Measurements from ENCODE around the gene IQUB. TPM values are rescaled to one million over a fixed set of nuclear protein-coding genes. Genes with fewer than 3 reads are reported as not detected.

Gene IQUB
- total and polyA plus RNA-seq, 2 donors (not counting 1 experiment from before 2014, with no cell fraction given): 0.01 to 0.12 TPM

DNA sequence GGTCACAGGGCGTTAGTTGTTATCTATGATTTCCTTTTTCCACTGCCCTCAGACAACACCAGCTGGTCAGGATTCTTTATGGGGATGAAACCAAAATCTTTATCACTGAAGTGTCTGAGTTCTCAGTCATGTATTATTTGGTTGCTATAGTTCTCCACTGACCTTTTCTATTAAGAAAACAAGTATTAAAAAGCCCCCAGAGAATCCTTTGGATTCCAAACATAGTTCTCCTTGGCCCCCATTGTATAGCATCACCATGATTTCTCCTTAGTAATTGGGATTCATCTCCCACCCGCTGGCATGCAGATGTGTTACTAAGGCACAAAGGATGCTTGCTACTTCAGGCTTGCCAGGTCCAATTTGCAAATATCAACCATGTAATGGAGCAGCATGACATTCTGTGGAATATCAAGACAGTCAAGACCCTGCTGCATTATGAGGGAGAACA is 94.3 kb downstream of the IQUB start:
- no peak for TF ChIP-seq EZH2 (IDR thresholded peaks at IDR 0.05; ENCODE audit: borderline replicate concordance, insufficient read depth, low read depth, low read length, poor library complexity, severe bottlenecking)
- Histone ChIP-seq H2AFZ (ENCODE audit: insufficient read depth, low read depth, low read length, poor library complexity, severe bottlenecking) (no peak overlapping the region), H3K36me3 (replicated peaks in 1 of 2; ENCODE audit: control extremely low read depth in 1 of 2, control insufficient read depth in 1 of 2, extremely low read depth in 1 of 2, insufficient read depth in 2 of 2, low read length in 1 of 2) (no peaks in the 10 kb centered on the region), H3K9ac (ENCODE audit: low read length) (no peak overlapping the region), H3K27ac (ENCODE audit: low read length in 2 of 2) (no peak overlapping the region), H3K79me2 (ENCODE audit: control insufficient read depth, insufficient read depth, low read length) (no peaks in the 10 kb centered on the region), H3K4me2 (replicated peaks; ENCODE audit: low read depth, low read length, poor library complexity, severe bottlenecking) (no peak overlapping the region), H3K4me1 (ENCODE audit: control insufficient read depth in 2 of 2, insufficient read depth in 2 of 2, low read length in 2 of 2) (no peaks in the 10 kb centered on the region), H3K27me3 (replicated peaks in 1 of 4; ENCODE audit: control extremely low read depth in 1 of 4, control insufficient read depth in 3 of 4, insufficient read depth in 4 of 4, low read length in 3 of 4) (no peaks in the 10 kb centered on the region), H3K4me3 (ENCODE audit: control extremely low read depth in 1 of 5, extremely low read depth in 1 of 5, insufficient read depth in 1 of 5, low read depth in 2 of 5, low read length in 4 of 5) (no peak overlapping the region), H4K20me1 (ENCODE audit: control insufficient read depth, insufficient read depth, low read length, poor library complexity, severe bottlenecking) (no peaks in the 10 kb centered on the region), H3K9me3 (ENCODE audit: control extremely low read depth in 1 of 3, control insufficient read depth in 2 of 3, insufficient read depth in 1 of 3, low read length in 2 of 3) (peaks cover 0 to 3% (median 0%) of the 10 kb centered on the region in 3 donors)
- H3K4me3 Mint-ChIP-seq: no peak overlapping the region
- H3K27ac Mint-ChIP-seq: no peak overlapping the region
- ATAC-seq (ENCODE audit: low read depth): no peak
- no peaks in the 10 kb centered on the region for H3K4me1 Mint-ChIP-seq
- 67% methylated on average over 1 of the region's 2 CpGs for WGBS (ENCODE audit: insufficient coverage)
- H3K27me3 Mint-ChIP-seq: no peaks in the 10 kb centered on the region
- ChIA-PET POLR2A (no interaction called here), CTCF (no interaction called here)
- intact Hi-C loops (cut with micrococcal nuclease): no loop called here
- DNase-seq: no peak
- H3K9me3 Mint-ChIP-seq (ENCODE audit: insufficient read depth): peaks cover 9% of the 10 kb centered on the region

DNA sequence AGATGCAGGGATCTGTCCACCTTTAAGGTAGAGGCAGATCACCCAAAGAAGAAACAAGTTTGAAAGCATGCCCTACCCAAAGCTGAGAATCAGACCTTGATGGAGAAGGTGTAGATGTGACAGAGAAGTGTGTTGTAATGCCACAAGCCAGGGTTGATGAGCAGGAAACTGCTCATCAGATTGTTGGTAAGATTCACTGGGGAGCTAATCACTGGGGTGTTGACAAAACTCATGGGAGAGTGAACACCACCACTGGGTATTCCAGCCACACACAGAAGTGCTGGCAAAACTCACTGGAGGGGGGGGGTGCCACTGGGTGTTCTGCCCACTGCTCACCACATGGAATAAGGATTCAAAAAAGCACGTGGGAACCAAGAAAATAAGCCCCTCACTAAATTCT is 95.2 kb downstream of the IQUB start:
- TF ChIP-seq, protein P1, sequence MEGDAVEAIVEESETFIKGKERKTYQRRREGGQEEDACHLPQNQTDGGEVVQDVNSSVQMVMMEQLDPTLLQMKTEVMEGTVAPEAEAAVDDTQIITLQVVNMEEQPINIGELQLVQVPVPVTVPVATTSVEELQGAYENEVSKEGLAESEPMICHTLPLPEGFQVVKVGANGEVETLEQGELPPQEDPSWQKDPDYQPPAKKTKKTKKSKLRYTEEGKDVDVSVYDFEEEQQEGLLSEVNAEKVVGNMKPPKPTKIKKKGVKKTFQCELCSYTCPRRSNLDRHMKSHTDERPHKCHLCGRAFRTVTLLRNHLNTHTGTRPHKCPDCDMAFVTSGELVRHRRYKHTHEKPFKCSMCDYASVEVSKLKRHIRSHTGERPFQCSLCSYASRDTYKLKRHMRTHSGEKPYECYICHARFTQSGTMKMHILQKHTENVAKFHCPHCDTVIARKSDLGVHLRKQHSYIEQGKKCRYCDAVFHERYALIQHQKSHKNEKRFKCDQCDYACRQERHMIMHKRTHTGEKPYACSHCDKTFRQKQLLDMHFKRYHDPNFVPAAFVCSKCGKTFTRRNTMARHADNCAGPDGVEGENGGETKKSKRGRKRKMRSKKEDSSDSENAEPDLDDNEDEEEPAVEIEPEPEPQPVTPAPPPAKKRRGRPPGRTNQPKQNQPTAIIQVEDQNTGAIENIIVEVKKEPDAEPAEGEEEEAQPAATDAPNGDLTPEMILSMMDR (IDR thresholded peaks at IDR 0.05): no peak
- no peak for TF ChIP-seq EZH2 (IDR thresholded peaks at IDR 0.05; ENCODE audit: borderline replicate concordance, insufficient read depth, low read depth, low read length, poor library complexity, severe bottlenecking)
- WGBS (ENCODE audit: insufficient coverage): 45% methylated on average over 1 of the region's 1 CpG
- H3K9ac ChIP-seq (ENCODE audit: low read length): no peak overlapping the region

More for the DNA sequence above, 95.2 kb downstream of the IQUB start:
- DNase-seq: no peak
- Histone ChIP-seq H3K79me2 (ENCODE audit: control insufficient read depth, insufficient read depth, low read length) (no peaks in the 10 kb centered on the region), H3K9me3 (ENCODE audit: control extremely low read depth in 1 of 3, control insufficient read depth in 2 of 3, insufficient read depth in 1 of 3, low read length in 2 of 3) (peaks cover 0 to 3% (median 0%) of the 10 kb centered on the region in 3 donors), H2AFZ (ENCODE audit: insufficient read depth, low read depth, low read length, poor library complexity, severe bottlenecking) (no peak overlapping the region), H3K27ac (ENCODE audit: low read length in 2 of 2) (no peak overlapping the region), H3K36me3 (replicated peaks in 1 of 2; ENCODE audit: control extremely low read depth in 1 of 2, control insufficient read depth in 1 of 2, extremely low read depth in 1 of 2, insufficient read depth in 2 of 2, low read length in 1 of 2) (no peaks in the 10 kb centered on the region), H3K4me3 (ENCODE audit: control extremely low read depth in 1 of 5, extremely low read depth in 1 of 5, insufficient read depth in 1 of 5, low read depth in 2 of 5, low read length in 4 of 5) (no peak overlapping the region), H3K27me3 (replicated peaks in 1 of 4; ENCODE audit: control extremely low read depth in 1 of 4, control insufficient read depth in 3 of 4, insufficient read depth in 4 of 4, low read length in 3 of 4) (no peaks in the 10 kb centered on the region), H3K4me2 (replicated peaks; ENCODE audit: low read depth, low read length, poor library complexity, severe bottlenecking) (no peak overlapping the region), H4K20me1 (ENCODE audit: control insufficient read depth, insufficient read depth, low read length, poor library complexity, severe bottlenecking) (no peaks in the 10 kb centered on the region), H3K4me1 (ENCODE audit: control insufficient read depth in 2 of 2, insufficient read depth in 2 of 2, low read length in 2 of 2) (no peaks in the 10 kb centered on the region)
- CTCF ChIA-PET: no interaction called here
- peaks cover 5% of the 10 kb centered on the region for H3K9me3 Mint-ChIP-seq (ENCODE audit: insufficient read depth)
- no peaks in the 10 kb centered on the region for H3K27me3 Mint-ChIP-seq
- intact Hi-C loops (cut with micrococcal nuclease): no loop called here
- H3K4me3 Mint-ChIP-seq: no peak overlapping the region
- H3K4me1 Mint-ChIP-seq: no peaks in the 10 kb centered on the region
- no peak overlapping the region for H3K27ac Mint-ChIP-seq
- POLR2A ChIA-PET: no interaction called here
- ATAC-seq (ENCODE audit: low read depth): no peak

Data from B cell (primary cell).